ENCODE data around the gene DMAP1.

- TF ChIP-seq NR3C1 (CRISPR knock-in tag; conservative IDR thresholded peaks at IDR 0.05; ENCODE audit: low read depth) = no peak
- no peak for TF ChIP-seq CTCF (IDR thresholded peaks at IDR 0.05)
Measured at GRCh38 chr1:44260792-44261170, 47.5 kb downstream of the DMAP1 start.
